Endodermal cell (in vitro differentiated cells): ENCODE data around the gene CALM3. TPM values are rescaled to one million over a fixed set of nuclear protein-coding genes. Genes with fewer than 3 reads are reported as not detected.

Experiments
- DNase-seq: peaks from one replicate; pipeline ENCODE4 v3.0.0-alpha.2; 2017
- H3K27ac ChIP-seq: 2 replicates; pipeline ENCODE4 v1.5.1; 2013; ENCODE audit warnings: mild to moderate bottlenecking, low read depth, low read length, moderate library complexity
- H3K27me3 ChIP-seq: 2 replicates; pipeline ENCODE4 v1.6.1; 2013; ENCODE audit warnings: mild to moderate bottlenecking, low read length, moderate library complexity; ENCODE audit not compliant: insufficient read depth, control insufficient read depth, poor library complexity, severe bottlenecking
- H3K36me3 ChIP-seq: 2 replicates; pipeline ENCODE4 v1.7.0; 2013; ENCODE audit warnings: mild to moderate bottlenecking, low read length, moderate library complexity; ENCODE audit not compliant: control insufficient read depth, insufficient read depth
- H3K4me1 ChIP-seq: one replicate; pipeline ENCODE4 v1.7.0; 2013; ENCODE audit warnings: low read length; ENCODE audit not compliant: control insufficient read depth, insufficient read depth
- H3K4me3 ChIP-seq: 2 replicates; pipeline ENCODE4 v1.5.1; 2013; ENCODE audit warnings: mild to moderate bottlenecking, low read length, moderate library complexity
- H3K9ac ChIP-seq: 2 replicates; pipeline ENCODE4 v1.6.1; 2013; ENCODE audit warnings: mild to moderate bottlenecking, low read length, moderate library complexity; ENCODE audit not compliant: poor library complexity, severe bottlenecking; ENCODE audit errors: extremely low read depth
- H3K9me3 ChIP-seq: 2 replicates; pipeline ENCODE4 v1.6.1; 2013; ENCODE audit warnings: mild to moderate bottlenecking, low read length, moderate library complexity; ENCODE audit not compliant: control insufficient read depth
- H3K27ac Mint-ChIP-seq: 2 replicates; pipeline ENCODE4 v1.8.0; 2020; ENCODE audit warnings: mixed read lengths
- H3K27me3 Mint-ChIP-seq: 2 replicates; pipeline ENCODE4 v1.8.0; 2021; ENCODE audit warnings: mild to moderate bottlenecking, mixed read lengths; ENCODE audit not compliant: insufficient read depth
- H3K36me3 Mint-ChIP-seq: 2 replicates; pipeline ENCODE4 v1.8.0; 2020; ENCODE audit warnings: low read depth, mixed read lengths
- H3K4me1 Mint-ChIP-seq: 2 replicates; pipeline ENCODE4 v1.8.0; 2020; ENCODE audit warnings: mixed read lengths
- H3K4me3 Mint-ChIP-seq: 2 replicates; pipeline ENCODE4 v1.8.0; 2020; ENCODE audit warnings: mild to moderate bottlenecking, moderate library complexity, mixed read lengths
- H3K9me3 Mint-ChIP-seq: 2 replicates; pipeline ENCODE4 v1.8.0; 2020; ENCODE audit warnings: mild to moderate bottlenecking, mixed read lengths
- WGBS, 2 experiments: methylation state at CpG; one replicate each; pipeline versions ENCODE4 v1.1.5 to v1.1.7; 2013; ENCODE audit warnings: missing lambda C conversion rate in 2 of 2, mixed read lengths in 1 of 2; ENCODE audit not compliant: insufficient coverage in 1 of 2, insufficient read length in 1 of 2; 5-methylcytosine and 5-hydroxymethylcytosine counted together
- total RNA-seq, 2 donors: library from RNA; stranded (reverse); fragmentation: NEBNext Ultra II Directional in 1 of 2; extraction: Animal tissue kit (Norgen Biotek cat#: 25700) in 1 of 2; gene quantifications; 2 replicates in 1 of 2; 3 replicates in 1 of 2; pipeline ENCODE4 v1.2.1, GENCODE V29; 2021
- TF ChIP-seq, protein P1 (sequence below): fragments of 200-600 bp; sonication (generic); conservative IDR thresholded peaks from 2 replicates; pipeline ENCODE4 v1.5.0; 2021; ENCODE audit warnings: antibody characterized with exemption, mild to moderate bottlenecking

CALM3 gene
- total RNA-seq, 2 donors from 2014 or later, result 564 to 573 TPM

DNA sequence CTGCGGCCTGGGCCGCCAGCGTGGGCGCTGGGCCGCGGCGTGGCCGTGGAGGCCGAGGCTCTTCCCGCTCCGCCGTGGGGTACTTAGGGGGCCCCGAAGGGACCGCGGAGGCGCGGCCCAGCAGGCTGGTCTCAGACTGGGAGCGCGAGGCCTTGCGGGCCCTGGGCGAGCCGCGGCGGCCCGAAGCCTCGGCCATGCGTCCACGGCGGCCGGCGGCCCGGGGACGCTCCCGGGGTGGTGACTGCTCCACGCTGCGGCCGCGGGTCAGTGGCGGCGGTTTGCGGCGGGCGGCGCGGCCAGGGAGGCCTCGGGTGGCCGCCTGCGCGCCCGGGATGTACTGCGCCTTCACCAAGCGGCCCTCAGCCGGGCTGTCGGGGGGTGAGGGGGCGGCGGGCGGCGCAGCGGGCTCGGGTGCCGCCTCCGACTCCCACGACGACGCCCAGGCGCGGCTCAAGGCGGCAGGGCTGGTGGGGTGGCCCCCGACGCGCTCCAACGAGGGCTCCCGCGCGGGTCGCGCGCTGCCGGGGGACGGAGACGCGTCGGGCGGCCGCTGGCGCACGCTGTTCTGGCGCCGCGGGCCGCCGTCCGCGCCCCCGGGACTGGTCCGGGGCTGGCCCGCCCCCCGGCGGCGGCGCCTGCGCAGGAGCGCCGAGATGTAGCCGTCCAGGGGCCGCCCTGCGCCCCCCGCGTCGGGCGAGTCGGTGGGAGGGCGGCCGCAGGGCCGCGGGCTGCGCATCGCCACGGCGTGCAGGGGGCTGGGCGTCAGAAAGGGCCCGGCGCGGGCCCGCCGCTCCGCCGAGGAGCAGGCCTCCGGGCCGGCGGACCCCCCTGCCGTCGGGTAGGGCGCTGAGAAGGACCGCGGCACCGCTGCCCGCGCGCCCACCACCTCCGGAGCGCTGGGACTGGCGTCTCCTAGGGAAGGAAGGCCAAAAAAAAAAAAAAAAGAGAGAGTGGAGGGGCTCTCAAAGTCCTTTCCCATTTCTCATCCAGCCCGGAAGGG lies 48.1 kb downstream of the CALM3 start:
- no peak for DNase-seq
- H3K4me1 Mint-ChIP-seq, result no peaks in the 10 kb centered on the region
- H3K4me3 ChIP-seq, result no peak overlapping the region

DNA sequence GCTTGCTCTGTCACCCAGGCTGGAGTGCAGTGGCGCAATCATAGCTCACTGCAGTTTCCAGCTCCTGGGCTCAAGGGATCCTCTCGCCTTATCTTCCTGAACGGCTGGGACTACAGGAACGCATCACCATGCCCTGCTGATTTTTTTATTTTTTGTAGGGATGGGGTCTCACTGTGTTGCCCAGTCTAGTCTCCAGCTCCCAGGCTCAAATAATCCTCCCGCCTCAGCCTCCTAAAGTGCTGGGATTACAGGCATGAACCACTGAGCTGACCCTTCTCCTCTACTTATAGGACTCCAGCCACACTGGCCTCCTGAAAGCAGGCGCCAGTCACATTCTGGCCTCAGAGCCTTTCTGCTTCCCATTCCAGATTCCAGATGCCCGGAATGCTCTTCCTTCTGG lies 49.3 kb downstream of the CALM3 start:
- Mint-ChIP-seq H3K27ac (no peak overlapping the region), H3K27me3 (peaks cover 72% of the 10 kb centered on the region), H3K4me1 (peaks cover 3% of the 10 kb centered on the region), H3K4me3 (no peak overlapping the region), H3K36me3 (peaks cover 5% of the 10 kb centered on the region), H3K9me3 (peaks cover 33% of the 10 kb centered on the region)
- H3K4me3 ChIP-seq, result no peak overlapping the region
- no peak for DNase-seq
- H3K9me3 ChIP-seq, result peaks cover 10% of the 10 kb centered on the region
- H3K9ac ChIP-seq, result no peak overlapping the region
- TF ChIP-seq, protein P1, sequence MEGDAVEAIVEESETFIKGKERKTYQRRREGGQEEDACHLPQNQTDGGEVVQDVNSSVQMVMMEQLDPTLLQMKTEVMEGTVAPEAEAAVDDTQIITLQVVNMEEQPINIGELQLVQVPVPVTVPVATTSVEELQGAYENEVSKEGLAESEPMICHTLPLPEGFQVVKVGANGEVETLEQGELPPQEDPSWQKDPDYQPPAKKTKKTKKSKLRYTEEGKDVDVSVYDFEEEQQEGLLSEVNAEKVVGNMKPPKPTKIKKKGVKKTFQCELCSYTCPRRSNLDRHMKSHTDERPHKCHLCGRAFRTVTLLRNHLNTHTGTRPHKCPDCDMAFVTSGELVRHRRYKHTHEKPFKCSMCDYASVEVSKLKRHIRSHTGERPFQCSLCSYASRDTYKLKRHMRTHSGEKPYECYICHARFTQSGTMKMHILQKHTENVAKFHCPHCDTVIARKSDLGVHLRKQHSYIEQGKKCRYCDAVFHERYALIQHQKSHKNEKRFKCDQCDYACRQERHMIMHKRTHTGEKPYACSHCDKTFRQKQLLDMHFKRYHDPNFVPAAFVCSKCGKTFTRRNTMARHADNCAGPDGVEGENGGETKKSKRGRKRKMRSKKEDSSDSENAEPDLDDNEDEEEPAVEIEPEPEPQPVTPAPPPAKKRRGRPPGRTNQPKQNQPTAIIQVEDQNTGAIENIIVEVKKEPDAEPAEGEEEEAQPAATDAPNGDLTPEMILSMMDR, result no peak
- no peaks in the 10 kb centered on the region for H3K36me3 ChIP-seq
- H3K4me1 ChIP-seq, result no peaks in the 10 kb centered on the region
- 89 to 95% methylated on average over 5 to 7 of the region's 7 CpGs for WGBS, 2 experiments
- peaks cover 51% of the 10 kb centered on the region for H3K27me3 ChIP-seq
- no peak overlapping the region for H3K27ac ChIP-seq

More for the DNA sequence above, 48.1 kb downstream of the CALM3 start:
- TF ChIP-seq, protein P1, result no peak
- H3K27ac Mint-ChIP-seq, result no peak overlapping the region
- peak overlapping the region; percentile 16 for H3K4me3 Mint-ChIP-seq
- H3K36me3 Mint-ChIP-seq, result peaks cover 5% of the 10 kb centered on the region
- H3K9me3 Mint-ChIP-seq, result peaks cover 33% of the 10 kb centered on the region
- 14 to 17% methylated on average over 18 to 143 of the region's 144 CpGs for WGBS, 2 experiments
- no peak overlapping the region for H3K9ac ChIP-seq
- H3K27me3 ChIP-seq, result peaks cover 63% of the 10 kb centered on the region
- H3K4me1 ChIP-seq, result no peaks in the 10 kb centered on the region
- peaks cover 10% of the 10 kb centered on the region for H3K9me3 ChIP-seq
- no peak overlapping the region for H3K27ac ChIP-seq
- H3K27me3 Mint-ChIP-seq, result peaks cover 84% of the 10 kb centered on the region
- H3K36me3 ChIP-seq, result no peaks in the 10 kb centered on the region

DNA sequence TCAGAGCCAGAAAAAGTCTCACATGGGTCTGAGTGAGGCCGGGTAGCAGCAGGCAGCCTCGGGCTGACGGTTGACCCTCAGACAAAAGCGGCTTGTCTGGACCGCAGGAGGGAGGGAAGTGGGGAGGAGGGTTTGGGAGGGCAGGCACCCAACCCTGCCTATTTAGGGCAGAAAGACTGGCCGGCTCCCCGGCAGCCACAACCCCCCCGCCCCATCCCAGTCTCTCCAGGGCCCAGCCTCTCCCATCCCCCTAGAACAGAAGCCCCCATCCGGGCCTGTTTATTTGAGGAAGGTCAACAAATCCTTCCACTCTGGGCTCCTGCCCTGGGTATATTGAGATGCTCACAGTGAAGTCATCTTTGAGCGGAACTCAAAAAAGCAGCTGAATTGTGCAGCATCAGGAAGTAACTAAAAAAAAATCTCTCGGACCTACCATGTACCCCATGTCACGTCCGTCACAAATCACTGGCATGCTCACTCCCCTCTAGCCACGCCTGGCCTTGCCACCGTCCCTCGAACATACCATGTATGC lies 53.6 kb downstream of the CALM3 start:
- H3K4me3 Mint-ChIP-seq, result no peak overlapping the region
- no peaks in the 10 kb centered on the region for H3K9me3 ChIP-seq
- H3K36me3 ChIP-seq, result no peaks in the 10 kb centered on the region
- 50 to 55% methylated on average over 10 to 16 of the region's 16 CpGs for WGBS, 2 experiments
- no peaks in the 10 kb centered on the region for H3K36me3 Mint-ChIP-seq
- H3K4me1 Mint-ChIP-seq, result peaks cover 8% of the 10 kb centered on the region
- TF ChIP-seq, protein P1, result no peak
- peaks cover 68% of the 10 kb centered on the region for H3K27me3 Mint-ChIP-seq
- no peak overlapping the region for H3K9ac ChIP-seq
- H3K9me3 Mint-ChIP-seq, result peaks cover 11% of the 10 kb centered on the region
- H3K27ac Mint-ChIP-seq, result peak overlapping the region; percentile 19
- peak; percentile 60 for DNase-seq
- H3K4me1 ChIP-seq, result no peaks in the 10 kb centered on the region
- no peak overlapping the region for H3K4me3 ChIP-seq
- H3K27ac ChIP-seq, result peak overlapping the region; percentile 66
- H3K27me3 ChIP-seq, result peaks cover 26% of the 10 kb centered on the region
